Activated naive CD4-positive, alpha-beta T cell treated with anti-CD3 and anti-CD28 coated beads for 36 hours (primary cell): ENCODE results near the gene STK24. TPM values are rescaled to one million over a fixed set of nuclear protein-coding genes. Genes with fewer than 3 reads are reported as not detected.

Experiments used
- CTCF ChIA-PET: fragments of 350-600 bp; sonication (Branson Sonifier 250); formaldehyde crosslinking; loops from one replicate; lab custom pipeline; 2021; ENCODE audit warnings: antibody characterized with exemption; lab: Charles Lee
- DNase-seq: peaks from one replicate; pipeline ENCODE4 v3.0.0-alpha.2; 2020
- H3K27ac Mint-ChIP-seq: one replicate; pipeline ENCODE4 v1.8.0; 2021; ENCODE audit warnings: mild to moderate bottlenecking, mixed read lengths
- H3K27me3 Mint-ChIP-seq: one replicate; pipeline ENCODE4 v1.8.0; 2021; ENCODE audit warnings: low read depth, mixed read lengths
- H3K36me3 Mint-ChIP-seq: one replicate; pipeline ENCODE4 v1.8.0; 2021; ENCODE audit warnings: low read depth, mixed read lengths
- H3K4me1 Mint-ChIP-seq: one replicate; pipeline ENCODE4 v1.8.0; 2021; ENCODE audit warnings: low read depth, mixed read lengths
- H3K4me3 Mint-ChIP-seq: one replicate; pipeline ENCODE4 v1.8.0; 2021; ENCODE audit warnings: mild to moderate bottlenecking, moderate library complexity, mixed read lengths
- H3K9me3 Mint-ChIP-seq: one replicate; pipeline ENCODE4 v1.8.0; 2021; ENCODE audit warnings: mixed read lengths
- intact Hi-C: fragments of 100-400 bp; cut with micrococcal nuclease; formaldehyde crosslinking; loops from one replicate; pipeline ENCODE4 v1.15.1; 2023
- total RNA-seq, 2 experiments: library from RNA; stranded (reverse); gene quantifications; one replicate each; pipeline ENCODE4 v1.2.3, GENCODE V29; 2021

The STK24 gene
- total RNA-seq, 2 experiments from 2014 or later = 95.5 to 96.7 TPM

GRCh38 chr13:98470920-98471319 lies 106.0 kb downstream of the STK24 start:
- no peak for DNase-seq
- CTCF ChIA-PET = no interaction called here
- no peak overlapping the region for H3K27ac Mint-ChIP-seq
- no peak overlapping the region for H3K4me3 Mint-ChIP-seq
- no peaks in the 10 kb centered on the region for H3K9me3 Mint-ChIP-seq
- intact Hi-C loops = no loop called here
- peaks cover 37% of the 10 kb centered on the region for H3K36me3 Mint-ChIP-seq
- H3K27me3 Mint-ChIP-seq = no peaks in the 10 kb centered on the region
- H3K4me1 Mint-ChIP-seq = peaks cover 25% of the 10 kb centered on the region

DNA sequence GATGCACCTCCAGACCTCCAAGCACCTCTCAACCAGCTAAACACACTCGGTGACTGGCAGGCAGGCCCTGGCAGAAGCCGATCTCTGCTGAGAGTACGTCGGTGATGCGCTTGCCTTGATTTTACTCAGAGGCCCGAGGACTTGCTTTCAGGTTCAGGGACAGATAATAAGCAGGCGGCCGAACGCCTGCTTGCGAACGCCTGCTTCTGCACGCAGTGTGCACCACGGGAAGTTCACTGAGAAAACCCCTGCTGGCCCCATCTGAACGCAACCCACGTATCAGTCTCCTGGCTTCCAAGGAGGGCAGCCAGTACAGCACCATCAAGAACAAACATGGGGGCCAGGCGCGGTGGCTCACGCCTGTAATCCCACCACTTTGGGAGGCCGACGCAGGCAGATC lies 108.0 kb downstream of the STK24 start:
- no peak for DNase-seq
- H3K27me3 Mint-ChIP-seq = no peaks in the 10 kb centered on the region
- no peak overlapping the region for H3K27ac Mint-ChIP-seq
- intact Hi-C loops = no loop called here
- no peak overlapping the region for H3K4me3 Mint-ChIP-seq
- peaks cover 20% of the 10 kb centered on the region for H3K4me1 Mint-ChIP-seq
- CTCF ChIA-PET = interaction anchor here (1.1 to 4.4 kb wide), 4 partner anchors 22 to 205 kb away, joined by 3 to 23 read pairs (median 4); no protein-coding TSS in a partner anchor
- H3K36me3 Mint-ChIP-seq = peaks cover 27% of the 10 kb centered on the region
- H3K9me3 Mint-ChIP-seq = no peaks in the 10 kb centered on the region

GRCh38 chr13:98468361-98468760 lies 108.5 kb downstream of the STK24 start:
- H3K4me1 Mint-ChIP-seq = peaks cover 20% of the 10 kb centered on the region
- intact Hi-C loops = no loop called here
- no peaks in the 10 kb centered on the region for H3K9me3 Mint-ChIP-seq
- no peak overlapping the region for H3K4me3 Mint-ChIP-seq
- H3K27ac Mint-ChIP-seq = no peak overlapping the region
- no peak for DNase-seq
- no peaks in the 10 kb centered on the region for H3K27me3 Mint-ChIP-seq
- CTCF ChIA-PET = interaction anchor here (0.6 to 4.4 kb wide), 7 partner anchors 13 to 205 kb away, joined by 3 to 23 read pairs (median 4); no protein-coding TSS in a partner anchor
- peaks cover 25% of the 10 kb centered on the region for H3K36me3 Mint-ChIP-seq

GRCh38 chr13:98467263-98467985 lies 109.5 kb downstream of the STK24 start:
- Mint-ChIP-seq H3K36me3 (peaks cover 20% of the 10 kb centered on the region), H3K27me3 (no peaks in the 10 kb centered on the region), H3K9me3 (no peaks in the 10 kb centered on the region), H3K4me3 (no peak overlapping the region), H3K4me1 (peaks cover 22% of the 10 kb centered on the region), H3K27ac (no peak overlapping the region)
- DNase-seq = no peak
- CTCF ChIA-PET = interaction anchor here (1.0 to 4.4 kb wide), 9 partner anchors 12 to 206 kb away, joined by 3 to 23 read pairs (median 5); no protein-coding TSS in a partner anchor
- intact Hi-C loops = loop anchor here (2.0 kb wide), 1 partner anchor 185 kb away; no protein-coding TSS in a partner anchor

DNA sequence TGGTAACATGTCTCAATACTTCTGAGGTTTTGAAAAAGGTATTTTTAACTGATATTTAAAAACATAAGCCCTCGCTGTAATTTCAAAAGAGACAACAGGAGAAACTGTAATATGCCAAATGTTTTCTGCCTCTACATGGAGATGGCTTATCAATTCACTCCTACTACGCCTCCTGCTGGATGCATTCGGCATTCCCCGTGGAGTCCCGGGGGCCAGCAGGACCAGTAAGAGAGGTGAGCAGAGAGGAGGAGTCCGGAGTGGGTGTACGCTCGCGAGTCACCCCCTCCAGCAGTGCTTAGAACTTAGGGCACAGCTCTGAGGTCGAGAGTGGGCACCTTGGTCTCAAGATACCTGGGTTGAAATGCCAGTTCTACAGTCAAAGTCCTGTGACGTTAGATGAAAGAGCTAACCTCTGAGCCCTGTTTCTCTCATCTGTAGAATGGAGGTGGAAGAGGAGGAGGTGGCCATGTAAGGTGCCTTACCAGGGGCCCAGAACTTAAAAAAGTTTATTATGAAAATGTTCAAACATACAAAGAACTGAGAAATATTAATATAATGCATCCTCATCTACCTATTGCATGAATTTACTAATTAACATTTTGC lies 110.2 kb downstream of the STK24 start:
- Mint-ChIP-seq H3K36me3 (peaks cover 21% of the 10 kb centered on the region), H3K27me3 (no peaks in the 10 kb centered on the region), H3K9me3 (no peaks in the 10 kb centered on the region), H3K4me1 (peaks cover 19% of the 10 kb centered on the region), H3K4me3 (no peak overlapping the region), H3K27ac (no peak overlapping the region)
- CTCF ChIA-PET = interaction anchor here (0.7 to 4.4 kb wide), 9 partner anchors 11 to 1525 kb away, joined by 3 to 23 read pairs (median 5); no protein-coding TSS in a partner anchor
- intact Hi-C loops = loop anchor here (2.0 kb wide), 1 partner anchor 186 kb away; no protein-coding TSS in a partner anchor
- peak; percentile 60 for DNase-seq

GRCh38 chr13:98462946-98463345 lies 114.0 kb downstream of the STK24 start:
- H3K27ac Mint-ChIP-seq = peak overlapping the region; percentile 44
- CTCF ChIA-PET = interaction anchor here (1.3 to 3.3 kb wide), 2 partner anchors 17 to 190 kb away, joined by 3 to 12 read pairs; no protein-coding TSS in a partner anchor

GRCh38 chr13:98462241-98462882 lies 114.5 kb downstream of the STK24 start:
- H3K4me3 Mint-ChIP-seq = no peak overlapping the region
- no peaks in the 10 kb centered on the region for H3K27me3 Mint-ChIP-seq
- no peaks in the 10 kb centered on the region for H3K9me3 Mint-ChIP-seq
- intact Hi-C loops = no loop called here
- H3K4me1 Mint-ChIP-seq = peaks cover 12% of the 10 kb centered on the region
- DNase-seq = no peak
- CTCF ChIA-PET = interaction anchor here (3.3 kb wide), 1 partner anchor 191 kb away, joined by 12 read pairs; no protein-coding TSS in a partner anchor
- H3K27ac Mint-ChIP-seq = peak overlapping the region; percentile 63
- H3K36me3 Mint-ChIP-seq = peaks cover 17% of the 10 kb centered on the region

More at GRCh38 chr13:98462946-98463345, 114.0 kb downstream of the STK24 start:
- intact Hi-C loops = no loop called here
- Mint-ChIP-seq H3K4me1 (peaks cover 16% of the 10 kb centered on the region), H3K9me3 (no peaks in the 10 kb centered on the region), H3K27me3 (no peaks in the 10 kb centered on the region), H3K36me3 (peaks cover 21% of the 10 kb centered on the region), H3K4me3 (no peak overlapping the region)
- DNase-seq = no peak

DNA sequence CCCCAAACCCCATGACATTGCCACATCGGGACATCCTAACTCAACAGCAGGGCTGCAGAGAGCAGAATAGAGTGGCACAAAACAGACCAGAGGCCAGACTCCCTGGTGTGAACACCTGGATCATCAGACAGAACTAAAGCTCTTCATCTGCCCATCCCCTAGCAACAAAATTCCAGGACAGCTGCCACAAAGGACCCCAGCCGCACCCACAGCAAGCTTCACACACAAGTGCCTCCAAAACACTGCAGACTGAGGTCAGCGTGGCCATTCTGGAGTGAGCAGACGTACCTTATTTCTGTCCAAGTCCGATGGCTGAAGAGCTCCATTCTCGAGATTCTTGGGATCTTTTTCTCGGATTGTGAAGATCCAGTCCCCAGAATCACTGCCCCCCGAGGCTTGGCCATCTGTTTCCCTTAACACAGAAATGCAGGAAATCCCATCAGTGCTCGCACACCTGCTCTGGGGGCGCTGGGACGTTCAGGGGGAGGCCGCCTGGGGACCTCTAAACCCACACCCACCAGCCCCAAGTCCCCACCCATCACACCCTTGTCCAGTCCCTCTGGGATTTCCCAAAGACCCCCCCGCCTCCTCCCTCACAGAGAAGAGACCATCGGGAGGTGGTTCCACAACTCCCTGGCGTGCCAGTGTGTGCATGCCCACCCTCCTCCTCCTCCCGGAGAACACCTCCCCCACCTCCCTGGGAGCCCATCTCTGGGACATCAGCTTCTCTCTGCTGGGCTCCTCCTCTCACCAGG lies 115.2 kb downstream of the STK24 start:
- intact Hi-C loops = no loop called here
- Mint-ChIP-seq H3K9me3 (no peaks in the 10 kb centered on the region), H3K27ac (no peak overlapping the region), H3K27me3 (no peaks in the 10 kb centered on the region), H3K4me3 (no peak overlapping the region), H3K36me3 (peaks cover 15% of the 10 kb centered on the region), H3K4me1 (peaks cover 9% of the 10 kb centered on the region)
- CTCF ChIA-PET = interaction anchor here (0.6 kb wide), 1 partner anchor 842 kb away, joined by 3 read pairs; no protein-coding TSS in a partner anchor
- DNase-seq = no peak

DNA sequence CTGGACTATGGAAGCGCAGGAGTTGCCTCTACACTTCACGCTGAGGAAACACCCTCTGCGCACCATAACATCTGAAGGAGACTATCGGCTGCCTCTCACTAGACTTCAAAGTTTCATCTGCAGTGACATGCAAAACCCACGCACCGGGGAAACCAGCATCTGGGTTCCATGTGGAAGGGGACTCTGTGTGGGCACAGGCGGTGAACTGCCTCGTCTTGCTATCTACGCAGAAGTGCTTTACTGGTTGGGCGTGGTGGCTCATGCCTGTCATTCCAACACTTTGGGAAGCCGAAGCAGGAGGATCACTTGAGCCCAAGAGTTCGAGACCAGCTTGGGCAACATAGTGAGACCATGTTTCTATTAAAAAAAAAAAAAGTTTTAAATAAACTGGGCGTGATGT lies 116.4 kb downstream of the STK24 start:
- Mint-ChIP-seq H3K27me3 (no peaks in the 10 kb centered on the region), H3K4me3 (no peak overlapping the region), H3K9me3 (no peaks in the 10 kb centered on the region), H3K36me3 (peaks cover 12% of the 10 kb centered on the region), H3K4me1 (peaks cover 9% of the 10 kb centered on the region), H3K27ac (no peak overlapping the region)
- CTCF ChIA-PET = no interaction called here
- intact Hi-C loops = no loop called here
- DNase-seq = no peak

DNA sequence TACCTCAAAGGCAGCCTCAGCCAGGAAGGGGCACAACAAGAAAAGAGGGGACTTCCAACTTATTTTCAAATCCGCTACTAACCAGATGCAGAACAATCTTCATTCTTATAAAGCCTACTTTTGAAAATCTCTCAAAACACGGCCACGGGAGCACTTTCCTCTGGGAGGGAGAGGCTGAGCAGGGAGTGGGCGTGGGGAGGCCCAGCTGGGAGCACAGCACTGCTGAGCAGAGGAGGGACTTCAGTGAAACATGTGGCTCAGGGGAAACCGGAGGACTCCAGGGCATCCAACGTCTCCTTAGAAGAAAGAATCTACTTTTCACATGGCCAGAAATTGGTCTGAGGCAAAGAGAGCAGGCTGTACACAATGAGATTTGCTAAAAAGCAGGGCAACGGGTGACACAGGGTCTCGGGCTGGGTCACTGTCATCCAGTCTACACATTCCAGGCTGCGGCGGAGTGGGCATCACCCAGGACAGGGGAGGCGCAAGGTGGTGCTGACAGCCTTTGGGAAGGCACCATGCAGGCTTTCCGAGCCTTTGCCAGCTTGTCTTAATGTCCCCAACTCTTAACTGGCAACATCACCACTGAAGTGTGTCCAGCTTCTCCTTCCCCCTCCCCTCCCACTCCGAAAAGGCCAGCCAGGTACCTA lies 117.1 kb downstream of the STK24 start:
- Mint-ChIP-seq H3K27ac (no peak overlapping the region), H3K4me3 (no peak overlapping the region), H3K9me3 (no peaks in the 10 kb centered on the region), H3K36me3 (peaks cover 12% of the 10 kb centered on the region), H3K27me3 (no peaks in the 10 kb centered on the region), H3K4me1 (peaks cover 9% of the 10 kb centered on the region)
- CTCF ChIA-PET = no interaction called here
- intact Hi-C loops = no loop called here
- no peak for DNase-seq

GRCh38 chr13:98459171-98459681 lies 117.7 kb downstream of the STK24 start:
- no peaks in the 10 kb centered on the region for H3K9me3 Mint-ChIP-seq
- DNase-seq = no peak
- no peak overlapping the region for H3K27ac Mint-ChIP-seq
- H3K36me3 Mint-ChIP-seq = peaks cover 12% of the 10 kb centered on the region
- CTCF ChIA-PET = no interaction called here
- H3K4me1 Mint-ChIP-seq = peaks cover 9% of the 10 kb centered on the region
- intact Hi-C loops = no loop called here
- no peak overlapping the region for H3K4me3 Mint-ChIP-seq
- no peaks in the 10 kb centered on the region for H3K27me3 Mint-ChIP-seq
